ENCODE results near the gene SERPING1. TPM values are rescaled to one million over a fixed set of nuclear protein-coding genes. Genes with fewer than 3 reads are reported as not detected.
A peak's percentile ranks its signal among the peaks of the same experiment; 100 is the strongest.

SERPING1 gene
- polyA plus RNA-seq (2013, experiment 1 of 2): 222 TPM
- polyA plus RNA-seq (2013, experiment 2 of 2): 198 TPM

DNA sequence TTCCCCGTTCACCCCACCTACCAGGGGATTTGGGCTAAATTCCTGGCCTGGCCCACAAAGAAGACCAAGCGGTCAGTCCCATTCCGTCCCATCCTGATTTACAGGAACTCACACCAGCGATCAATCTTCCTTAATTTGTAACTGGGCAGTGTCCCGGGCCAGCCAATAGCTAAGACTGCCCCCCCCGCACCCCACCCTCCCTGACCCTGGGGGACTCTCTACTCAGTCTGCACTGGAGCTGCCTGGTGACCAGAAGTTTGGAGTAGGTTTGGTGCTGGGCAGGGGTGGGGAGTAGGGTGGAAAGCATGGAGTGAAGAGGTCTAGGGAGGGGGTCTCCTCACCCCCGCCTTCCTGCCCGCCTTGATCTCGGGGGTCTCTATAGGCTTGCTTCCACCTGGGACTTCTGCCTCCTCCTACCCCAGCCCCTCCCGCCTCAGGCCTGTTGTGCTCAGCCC is at the start of gene SERPING1:
SERPING1 (plus strand) TSS at position 225 of the 455 bp plus-strand sequence. CDS start 586 bp downstream, outside the sequence.
- WGBS, 2 experiments (ENCODE audit: insufficient coverage in 2 of 2): 0 to 26% methylated on average over 2 to 4 of the region's 10 CpGs
- Histone ChIP-seq H3K9me3 (ENCODE audit: control insufficient read depth, low read length) (no peaks in the 10 kb centered on the region), H3K36me3 (ENCODE audit: control insufficient read depth, insufficient read depth, low read length) (peaks cover 20% of the 10 kb centered on the region), H3K27ac (ENCODE audit: low read depth, low read length, severe bottlenecking) (peak within 1 kb of the TSS; percentile 92), H3K4me1 (ENCODE audit: control insufficient read depth, insufficient read depth, low read length, poor library complexity, severe bottlenecking) (peaks cover 17% of the 10 kb centered on the region), H3K4me3 (ENCODE audit: extremely low read depth, insufficient read depth, low read length, poor library complexity, severe bottlenecking) (peak within 1 kb of the TSS; percentile 50)

DNA sequence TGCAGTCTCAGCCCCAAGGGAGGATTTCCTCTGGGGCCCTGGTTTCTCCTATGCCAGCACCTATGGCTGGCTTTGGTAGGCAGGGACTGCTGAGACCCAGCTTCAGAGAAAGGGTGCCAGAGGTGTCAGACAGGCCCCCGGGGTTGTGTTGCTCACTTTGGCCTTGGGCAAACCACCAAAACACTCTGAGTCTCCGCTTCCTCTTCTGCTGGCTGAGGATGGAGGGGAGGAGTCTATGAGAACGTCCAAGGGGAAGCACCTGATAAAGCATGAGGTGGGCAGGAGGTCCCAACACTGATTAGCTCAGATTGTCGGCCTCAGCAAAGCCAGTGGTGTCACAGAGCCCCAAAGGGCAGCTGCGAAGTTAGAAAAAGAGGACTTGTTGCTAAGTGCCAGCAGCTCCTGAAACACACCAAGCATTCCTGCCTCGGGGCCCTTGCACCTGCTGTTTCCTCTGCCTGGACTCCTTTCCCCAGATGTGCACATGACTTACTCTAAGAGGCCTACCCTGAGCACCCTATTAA is 49.6 kb upstream of the SERPING1 start:
- Histone ChIP-seq H3K27ac (ENCODE audit: low read depth, low read length, severe bottlenecking) (no peak overlapping the region), H3K4me3 (ENCODE audit: extremely low read depth, insufficient read depth, low read length, poor library complexity, severe bottlenecking) (no peak overlapping the region), H3K9me3 (ENCODE audit: control insufficient read depth, low read length) (no peaks in the 10 kb centered on the region), H3K4me1 (ENCODE audit: control insufficient read depth, insufficient read depth, low read length, poor library complexity, severe bottlenecking) (peaks cover 16% of the 10 kb centered on the region), H3K36me3 (ENCODE audit: control insufficient read depth, insufficient read depth, low read length) (peaks cover 3% of the 10 kb centered on the region)
- 92 to 94% methylated on average over 4 to 6 of the region's 6 CpGs for WGBS, 2 experiments (ENCODE audit: insufficient coverage in 2 of 2)

DNA sequence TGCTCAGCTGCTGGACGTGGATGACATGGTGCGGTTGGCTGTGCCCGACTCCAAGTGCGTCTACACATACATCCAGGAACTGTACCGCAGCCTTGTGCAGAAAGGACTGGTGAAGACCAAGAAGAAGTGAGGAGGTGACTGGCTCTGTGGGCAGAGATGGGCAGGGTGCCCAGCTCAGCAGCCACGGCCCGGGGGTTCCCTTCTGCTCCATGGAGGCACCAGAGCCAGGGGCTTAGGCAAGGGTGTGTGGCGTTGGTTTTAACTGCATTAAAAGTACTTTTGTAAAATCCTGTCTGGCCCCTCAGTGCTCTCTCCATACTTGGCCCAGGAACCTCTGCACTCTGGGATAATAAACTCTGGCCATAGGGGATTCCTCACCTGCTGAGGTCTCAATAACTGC is 47.5 kb upstream of the SERPING1 start:
- 80 to 90% methylated on average over 7 of the region's 8 CpGs for WGBS, 2 experiments (ENCODE audit: insufficient coverage in 2 of 2)
- no peak overlapping the region for H3K27ac ChIP-seq (ENCODE audit: low read depth, low read length, severe bottlenecking)

DNA sequence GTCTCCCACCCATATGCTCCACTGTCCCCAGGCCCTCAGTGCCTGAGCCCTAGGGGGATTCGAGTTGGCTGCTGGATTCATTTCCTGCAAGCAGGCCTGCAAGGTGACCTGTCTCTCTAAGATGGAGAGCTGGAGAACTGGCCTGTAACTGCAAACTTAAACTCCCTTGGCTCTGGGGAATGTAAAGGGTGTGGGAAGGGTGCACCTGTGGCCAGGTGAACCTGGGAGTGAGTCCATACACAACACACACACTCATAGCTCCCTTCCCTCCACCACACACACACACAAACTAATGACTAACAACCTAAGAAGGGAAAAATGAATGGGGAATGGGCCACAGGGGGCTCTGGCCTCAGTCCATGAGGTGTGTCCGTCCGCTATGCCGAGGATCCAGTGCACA is 45.5 kb upstream of the SERPING1 start:
- WGBS, 2 experiments (ENCODE audit: insufficient coverage in 2 of 2): 98 to 100% methylated on average over 3 to 4 of the region's 4 CpGs
- no peak overlapping the region for H3K4me3 ChIP-seq (ENCODE audit: extremely low read depth, insufficient read depth, low read length, poor library complexity, severe bottlenecking)
- no peak overlapping the region for H3K27ac ChIP-seq (ENCODE audit: low read depth, low read length, severe bottlenecking)
- peaks cover 15% of the 10 kb centered on the region for H3K4me1 ChIP-seq (ENCODE audit: control insufficient read depth, insufficient read depth, low read length, poor library complexity, severe bottlenecking)
- H3K36me3 ChIP-seq (ENCODE audit: control insufficient read depth, insufficient read depth, low read length): peaks cover 14% of the 10 kb centered on the region
- H3K9me3 ChIP-seq (ENCODE audit: control insufficient read depth, low read length): no peaks in the 10 kb centered on the region

More for the DNA sequence above, 47.5 kb upstream of the SERPING1 start:
- Histone ChIP-seq H3K4me3 (ENCODE audit: extremely low read depth, insufficient read depth, low read length, poor library complexity, severe bottlenecking) (no peak overlapping the region), H3K36me3 (ENCODE audit: control insufficient read depth, insufficient read depth, low read length) (peaks cover 11% of the 10 kb centered on the region), H3K9me3 (ENCODE audit: control insufficient read depth, low read length) (no peaks in the 10 kb centered on the region), H3K4me1 (ENCODE audit: control insufficient read depth, insufficient read depth, low read length, poor library complexity, severe bottlenecking) (peaks cover 18% of the 10 kb centered on the region)

DNA sequence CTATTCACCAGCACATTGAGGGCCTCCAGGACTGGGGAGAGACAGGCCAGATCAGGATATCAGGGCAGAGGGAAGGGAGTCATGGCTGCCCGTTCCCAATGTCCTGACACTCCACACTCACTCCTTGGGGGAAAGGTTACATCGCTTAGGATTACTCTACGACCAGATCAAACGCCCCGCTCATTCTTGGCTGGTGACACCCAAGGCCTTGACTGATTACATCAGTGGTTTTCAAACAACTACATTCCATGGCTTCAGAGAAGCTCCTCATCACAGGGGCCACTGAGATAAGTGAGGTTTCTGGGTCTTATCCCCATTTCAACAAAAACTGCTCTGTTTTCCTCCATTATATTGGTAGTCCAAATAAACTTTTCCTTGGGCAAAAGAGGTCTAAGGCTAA is 45.0 kb upstream of the SERPING1 start:
- H3K4me3 ChIP-seq (ENCODE audit: extremely low read depth, insufficient read depth, low read length, poor library complexity, severe bottlenecking): no peak overlapping the region
- peak overlapping the region; percentile 31 for H3K27ac ChIP-seq (ENCODE audit: low read depth, low read length, severe bottlenecking)
- H3K4me1 ChIP-seq (ENCODE audit: control insufficient read depth, insufficient read depth, low read length, poor library complexity, severe bottlenecking): peaks cover 11% of the 10 kb centered on the region
- no peaks in the 10 kb centered on the region for H3K9me3 ChIP-seq (ENCODE audit: control insufficient read depth, low read length)
- 90% methylated on average over 3 to 5 of the region's 5 CpGs for WGBS, 2 experiments (ENCODE audit: insufficient coverage in 2 of 2)
- H3K36me3 ChIP-seq (ENCODE audit: control insufficient read depth, insufficient read depth, low read length): peaks cover 16% of the 10 kb centered on the region

DNA sequence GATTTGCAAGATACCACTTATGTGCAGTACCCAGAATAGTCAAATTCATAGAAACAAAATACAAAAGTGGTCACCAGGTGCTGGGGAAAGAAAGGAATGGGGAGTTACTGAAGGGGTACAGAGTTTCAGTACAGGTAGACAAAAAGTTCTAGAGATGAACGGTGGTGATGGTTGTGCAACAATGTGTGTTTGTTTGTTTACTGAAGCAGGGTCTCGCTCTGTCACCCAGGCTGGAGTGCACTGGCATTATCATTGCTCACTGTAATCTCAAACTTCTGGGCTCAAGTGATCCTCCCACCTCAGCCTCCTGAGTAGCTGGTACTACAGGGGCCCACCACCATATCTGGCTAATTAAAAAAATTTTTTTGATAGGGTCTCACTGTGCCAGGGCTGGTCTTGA is 42.1 kb upstream of the SERPING1 start:
- WGBS, 2 experiments (ENCODE audit: insufficient coverage in 2 of 2): 89 to 100% methylated on average over 1 to 2 of the region's 2 CpGs
- peaks cover 11% of the 10 kb centered on the region for H3K4me1 ChIP-seq (ENCODE audit: control insufficient read depth, insufficient read depth, low read length, poor library complexity, severe bottlenecking)
- no peaks in the 10 kb centered on the region for H3K9me3 ChIP-seq (ENCODE audit: control insufficient read depth, low read length)
- no peak overlapping the region for H3K27ac ChIP-seq (ENCODE audit: low read depth, low read length, severe bottlenecking)
- no peak overlapping the region for H3K4me3 ChIP-seq (ENCODE audit: extremely low read depth, insufficient read depth, low read length, poor library complexity, severe bottlenecking)
- H3K36me3 ChIP-seq (ENCODE audit: control insufficient read depth, insufficient read depth, low read length): peaks cover 29% of the 10 kb centered on the region

DNA sequence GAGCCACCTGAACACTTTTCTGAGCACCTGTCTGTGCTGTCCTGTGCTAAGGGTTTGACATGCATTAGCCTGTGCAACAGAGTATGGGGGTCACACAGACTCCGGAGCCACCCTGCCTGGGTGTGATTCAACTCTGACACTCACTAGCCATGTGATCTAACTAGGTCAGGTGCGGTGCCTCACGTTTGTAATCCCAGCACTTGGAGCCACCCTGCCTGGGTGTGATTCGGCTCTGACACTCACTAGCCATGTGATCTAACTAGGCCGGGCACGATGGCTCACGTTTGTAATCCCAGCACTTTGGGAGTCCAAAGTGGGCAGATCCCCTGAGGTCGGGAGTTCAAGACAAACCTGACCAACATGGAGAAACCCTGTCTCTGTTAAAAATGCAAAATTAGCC is 41.4 kb upstream of the SERPING1 start:
- 89% methylated on average over 8 of the region's 8 CpGs for WGBS, 2 experiments (ENCODE audit: insufficient coverage in 2 of 2)
- peaks cover 29% of the 10 kb centered on the region for H3K36me3 ChIP-seq (ENCODE audit: control insufficient read depth, insufficient read depth, low read length)

DNA sequence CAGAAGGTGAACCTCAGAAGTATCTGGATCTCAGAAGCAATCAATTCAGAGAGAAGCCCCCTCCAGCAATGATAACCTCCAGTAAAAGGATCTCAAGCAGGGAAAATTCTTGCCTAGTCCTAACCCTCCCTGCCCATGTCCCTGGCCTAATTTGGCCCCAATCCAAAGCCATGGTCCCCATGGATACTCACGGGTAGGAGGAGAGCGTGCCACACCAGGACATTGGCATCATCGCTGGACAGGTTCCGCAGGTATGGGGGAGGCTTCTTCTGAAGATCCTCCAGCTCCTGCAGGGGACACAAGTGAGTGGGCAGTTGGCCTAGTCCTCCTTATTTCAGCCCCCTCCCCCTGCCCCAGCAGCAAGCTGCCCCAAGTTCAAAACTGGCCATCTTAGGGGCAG is 37.3 kb upstream of the SERPING1 start:
- H3K27ac ChIP-seq (ENCODE audit: low read depth, low read length, severe bottlenecking): no peak overlapping the region
- WGBS, 2 experiments (ENCODE audit: insufficient coverage in 2 of 2): 95 to 100% methylated on average over 3 to 4 of the region's 4 CpGs
- H3K4me1 ChIP-seq (ENCODE audit: control insufficient read depth, insufficient read depth, low read length, poor library complexity, severe bottlenecking): no peaks in the 10 kb centered on the region
- peaks cover 21% of the 10 kb centered on the region for H3K36me3 ChIP-seq (ENCODE audit: control insufficient read depth, insufficient read depth, low read length)
- H3K9me3 ChIP-seq (ENCODE audit: control insufficient read depth, low read length): no peaks in the 10 kb centered on the region
- H3K4me3 ChIP-seq (ENCODE audit: extremely low read depth, insufficient read depth, low read length, poor library complexity, severe bottlenecking): no peak overlapping the region

More for the DNA sequence above, 41.4 kb upstream of the SERPING1 start:
- Histone ChIP-seq H3K4me3 (ENCODE audit: extremely low read depth, insufficient read depth, low read length, poor library complexity, severe bottlenecking) (no peak overlapping the region), H3K4me1 (ENCODE audit: control insufficient read depth, insufficient read depth, low read length, poor library complexity, severe bottlenecking) (peaks cover 11% of the 10 kb centered on the region), H3K27ac (ENCODE audit: low read depth, low read length, severe bottlenecking) (no peak overlapping the region), H3K9me3 (ENCODE audit: control insufficient read depth, low read length) (no peaks in the 10 kb centered on the region)

DNA sequence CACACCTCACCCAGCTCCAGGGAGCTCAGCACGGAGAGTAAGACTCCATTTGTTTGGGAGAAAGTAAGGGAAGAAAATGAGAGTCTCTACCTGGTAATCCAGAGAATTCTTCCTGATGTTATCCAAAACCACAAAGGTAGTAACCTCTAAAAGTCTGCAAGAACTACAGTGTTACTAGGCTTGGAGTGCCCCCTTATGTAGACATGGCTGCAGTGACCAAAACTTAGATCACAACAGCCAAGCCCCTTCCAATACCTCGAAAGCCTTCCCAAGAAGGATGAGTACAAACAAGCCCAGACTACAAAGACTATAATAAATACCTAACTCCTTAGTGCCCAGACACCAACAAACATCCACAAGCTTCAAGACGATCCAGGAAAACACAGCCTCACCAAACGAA is 34.9 kb upstream of the SERPING1 start:
- WGBS, 2 experiments (ENCODE audit: insufficient coverage in 2 of 2): 45 to 69% methylated on average over 3 of the region's 4 CpGs
- Histone ChIP-seq H3K27ac (ENCODE audit: low read depth, low read length, severe bottlenecking) (no peak overlapping the region), H3K9me3 (ENCODE audit: control insufficient read depth, low read length) (no peaks in the 10 kb centered on the region), H3K36me3 (ENCODE audit: control insufficient read depth, insufficient read depth, low read length) (peaks cover 16% of the 10 kb centered on the region), H3K4me3 (ENCODE audit: extremely low read depth, insufficient read depth, low read length, poor library complexity, severe bottlenecking) (no peak overlapping the region), H3K4me1 (ENCODE audit: control insufficient read depth, insufficient read depth, low read length, poor library complexity, severe bottlenecking) (peaks cover 5% of the 10 kb centered on the region)

DNA sequence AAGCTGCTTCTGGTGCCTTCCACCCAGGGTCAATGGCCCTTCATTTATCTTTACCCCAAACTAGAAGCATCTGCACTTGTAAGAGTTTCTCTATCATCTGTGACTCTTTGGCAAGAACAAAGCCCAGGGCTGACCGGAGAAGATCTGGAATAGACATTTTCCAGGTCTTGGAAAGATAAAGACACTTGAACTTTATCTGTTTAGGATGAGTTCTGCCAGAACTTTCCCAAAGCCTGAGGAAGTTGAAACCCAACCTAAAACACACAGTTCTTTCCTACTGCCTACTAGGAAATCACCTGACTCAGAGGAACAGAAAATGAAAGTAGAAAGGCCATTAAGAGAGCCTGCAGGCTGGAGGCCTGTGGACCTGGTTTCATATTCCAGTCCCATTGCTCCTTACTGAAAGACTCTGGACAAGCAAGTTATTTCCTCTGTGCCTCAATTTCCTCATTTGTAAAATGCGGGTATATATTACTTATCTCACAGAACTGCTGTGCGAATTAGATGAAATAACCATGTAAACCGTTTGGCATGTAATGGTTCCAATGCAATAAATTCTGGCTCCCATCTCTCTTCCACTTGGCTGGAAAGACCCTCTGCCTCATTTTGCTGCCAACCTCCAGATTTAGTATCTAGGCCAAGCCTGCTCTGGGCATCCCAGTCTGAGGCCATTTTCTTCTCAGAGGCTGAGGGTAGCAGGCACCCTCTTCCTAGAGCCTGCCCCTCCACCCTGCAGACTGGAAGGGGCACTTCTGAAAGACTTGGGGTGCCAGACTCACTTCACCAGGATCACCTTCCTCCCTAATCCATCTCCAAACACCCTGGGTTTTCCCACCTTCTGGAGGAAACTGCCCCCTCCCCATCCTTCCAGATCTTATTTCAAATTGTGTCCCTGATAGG is 31.2 kb upstream of the SERPING1 start:
- Histone ChIP-seq H3K36me3 (ENCODE audit: control insufficient read depth, insufficient read depth, low read length) (no peaks in the 10 kb centered on the region), H3K4me1 (ENCODE audit: control insufficient read depth, insufficient read depth, low read length, poor library complexity, severe bottlenecking) (peaks cover 6% of the 10 kb centered on the region), H3K4me3 (ENCODE audit: extremely low read depth, insufficient read depth, low read length, poor library complexity, severe bottlenecking) (no peak overlapping the region), H3K27ac (ENCODE audit: low read depth, low read length, severe bottlenecking) (no peak overlapping the region), H3K9me3 (ENCODE audit: control insufficient read depth, low read length) (no peaks in the 10 kb centered on the region)
- WGBS, 2 experiments (ENCODE audit: insufficient coverage in 2 of 2): 90 to 94% methylated on average over 3 to 4 of the region's 4 CpGs

Data from mesodermal cell (in vitro differentiated cells).